ENCODE results near the gene TM4SF4. TPM values are rescaled to one million over a fixed set of nuclear protein-coding genes. Genes with fewer than 3 reads are reported as not detected.
A peak's percentile ranks its signal among the peaks of the same experiment; 100 is the strongest.

TM4SF4 gene
- total RNA-seq, 4 donors from 2014 or later, result not detected

GRCh38 chr3:149460117-149460516 is 14.4 kb upstream of the TM4SF4 start:
- TF ChIP-seq POLR2A (IDR thresholded peaks at IDR 0.05), result no peak
- TF ChIP-seq, protein P1, sequence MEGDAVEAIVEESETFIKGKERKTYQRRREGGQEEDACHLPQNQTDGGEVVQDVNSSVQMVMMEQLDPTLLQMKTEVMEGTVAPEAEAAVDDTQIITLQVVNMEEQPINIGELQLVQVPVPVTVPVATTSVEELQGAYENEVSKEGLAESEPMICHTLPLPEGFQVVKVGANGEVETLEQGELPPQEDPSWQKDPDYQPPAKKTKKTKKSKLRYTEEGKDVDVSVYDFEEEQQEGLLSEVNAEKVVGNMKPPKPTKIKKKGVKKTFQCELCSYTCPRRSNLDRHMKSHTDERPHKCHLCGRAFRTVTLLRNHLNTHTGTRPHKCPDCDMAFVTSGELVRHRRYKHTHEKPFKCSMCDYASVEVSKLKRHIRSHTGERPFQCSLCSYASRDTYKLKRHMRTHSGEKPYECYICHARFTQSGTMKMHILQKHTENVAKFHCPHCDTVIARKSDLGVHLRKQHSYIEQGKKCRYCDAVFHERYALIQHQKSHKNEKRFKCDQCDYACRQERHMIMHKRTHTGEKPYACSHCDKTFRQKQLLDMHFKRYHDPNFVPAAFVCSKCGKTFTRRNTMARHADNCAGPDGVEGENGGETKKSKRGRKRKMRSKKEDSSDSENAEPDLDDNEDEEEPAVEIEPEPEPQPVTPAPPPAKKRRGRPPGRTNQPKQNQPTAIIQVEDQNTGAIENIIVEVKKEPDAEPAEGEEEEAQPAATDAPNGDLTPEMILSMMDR (IDR thresholded peaks at IDR 0.05), result no peak
- Histone ChIP-seq H3K36me3 (no peaks in the 10 kb centered on the region), H3K9me3 (no peaks in the 10 kb centered on the region), H3K27me3 (no peaks in the 10 kb centered on the region), H3K27ac (peak overlapping the region in 2 of 4 donors; percentile 42 to 63), H3K4me3 (no peak overlapping the region), H3K4me1 (no peaks in the 10 kb centered on the region)
- no peak for DNase-seq
- intact Hi-C loops (cut with DNase I), result no loop called here
- WGBS, 2 donors, result 39 to 94% methylated on average over 1 of the region's 1 CpG

GRCh38 chr3:149462051-149462450 is 12.4 kb upstream of the TM4SF4 start:
- intact Hi-C loops (cut with DNase I), result no loop called here
- H3K36me3 ChIP-seq, result no peaks in the 10 kb centered on the region
- TF ChIP-seq POLR2A (IDR thresholded peaks at IDR 0.05), result no peak
- TF ChIP-seq, protein P1 (IDR thresholded peaks at IDR 0.05), result no peak
- H3K4me3 ChIP-seq, result no peak overlapping the region
- DNase-seq, result no peak
- no peak overlapping the region for H3K27ac ChIP-seq
- no peaks in the 10 kb centered on the region for H3K4me1 ChIP-seq
- no peaks in the 10 kb centered on the region for H3K9me3 ChIP-seq
- no peaks in the 10 kb centered on the region for H3K27me3 ChIP-seq
- 84 to 96% methylated on average over 3 of the region's 3 CpGs for WGBS, 2 donors

DNA sequence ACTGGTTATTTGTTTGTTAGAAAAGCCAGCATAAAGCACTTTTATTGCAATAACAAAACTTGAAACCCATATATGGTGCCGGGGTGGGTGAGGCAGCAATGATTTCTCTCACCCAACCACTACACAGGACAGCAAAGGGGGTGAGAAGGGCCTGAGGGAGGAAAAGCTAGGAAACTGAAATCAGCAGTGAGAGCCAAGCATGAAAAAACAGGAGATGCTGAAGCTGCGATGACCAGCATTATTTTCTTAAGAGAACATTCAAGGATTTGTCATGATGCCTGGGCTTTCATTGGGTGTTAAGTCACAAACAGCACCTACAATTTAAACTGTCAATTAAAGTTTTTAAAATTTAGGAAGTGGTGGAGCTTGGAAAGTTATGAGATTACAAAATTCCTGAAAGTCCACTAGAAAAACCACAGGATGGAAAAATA is 11.9 kb upstream of the TM4SF4 start:
- no peaks in the 10 kb centered on the region for H3K36me3 ChIP-seq
- WGBS, 2 donors, result 90 to 100% methylated on average over 2 of the region's 2 CpGs
- intact Hi-C loops (cut with DNase I), result no loop called here
- H3K4me3 ChIP-seq, result no peak overlapping the region
- H3K27ac ChIP-seq, result no peak overlapping the region
- TF ChIP-seq, protein P1 (IDR thresholded peaks at IDR 0.05), result no peak
- TF ChIP-seq POLR2A (IDR thresholded peaks at IDR 0.05), result no peak
- no peaks in the 10 kb centered on the region for H3K27me3 ChIP-seq
- no peaks in the 10 kb centered on the region for H3K4me1 ChIP-seq
- DNase-seq, result no peak
- no peaks in the 10 kb centered on the region for H3K9me3 ChIP-seq

GRCh38 chr3:149463921-149464320 is 10.6 kb upstream of the TM4SF4 start:
- TF ChIP-seq POLR2A (IDR thresholded peaks at IDR 0.05), result no peak
- TF ChIP-seq, protein P1 (IDR thresholded peaks at IDR 0.05), result no peak
- H3K4me1 ChIP-seq, result no peaks in the 10 kb centered on the region
- no peaks in the 10 kb centered on the region for H3K27me3 ChIP-seq
- H3K27ac ChIP-seq, result no peak overlapping the region
- no peaks in the 10 kb centered on the region for H3K36me3 ChIP-seq
- H3K9me3 ChIP-seq, result no peaks in the 10 kb centered on the region
- intact Hi-C loops (cut with DNase I), result no loop called here
- DNase-seq, result no peak
- H3K4me3 ChIP-seq, result no peak overlapping the region
- 95 to 100% methylated on average over 5 to 12 of the region's 18 CpGs for WGBS, 2 donors

- H3K4me3 ChIP-seq, result no peak overlapping the region
- H3K4me1 ChIP-seq, result no peaks in the 10 kb centered on the region
- H3K27me3 ChIP-seq, result no peaks in the 10 kb centered on the region
- H3K27ac ChIP-seq, result no peak overlapping the region
- 87 to 90% methylated on average over 25 to 30 of the region's 31 CpGs for WGBS, 2 donors
- no peaks in the 10 kb centered on the region for H3K36me3 ChIP-seq
- no peaks in the 10 kb centered on the region for H3K9me3 ChIP-seq
- TF ChIP-seq, protein P1 (IDR thresholded peaks at IDR 0.05), result no peak
- TF ChIP-seq POLR2A (IDR thresholded peaks at IDR 0.05), result no peak
- no peak for DNase-seq
- intact Hi-C loops (cut with DNase I), result no loop called here
Observed at GRCh38 chr3:149464542-149465328, 9.8 kb upstream of the TM4SF4 start.

Data from esophagus squamous epithelium (tissue), 5 donors.